ENCODE measurements around the gene DNALI1. TPM values are rescaled to one million over a fixed set of nuclear protein-coding genes. Genes with fewer than 3 reads are reported as not detected.

Gene DNALI1
- total and polyA plus RNA-seq, 2 of the 8 experiments (the other 6 are each of a cell fraction or from before 2014, with no cell fraction given) = 8.9 to 11.3 TPM

- peak; percentile 81 for TF ChIP-seq ASH2L (IDR thresholded peaks at IDR 0.05; ENCODE audit: low read length)
- TF ChIP-seq USF2 (IDR thresholded peaks at IDR 0.05; ENCODE audit: low read length) = peak; percentile 88
- no peak for TF ChIP-seq TAF7 (optimal IDR thresholded peaks at IDR 0.05; ENCODE audit: borderline replicate concordance, low read depth, low read length)
- peak; percentile 48 for TF ChIP-seq KDM5A (IDR thresholded peaks at IDR 0.05; ENCODE audit: low read length)
- TF ChIP-seq CREB1 (IDR thresholded peaks at IDR 0.05) = peak; percentile 92
- TF ChIP-seq E2F6 (IDR thresholded peaks at IDR 0.05) = peak; percentile 64
- no peak for TF ChIP-seq BACH1 (IDR thresholded peaks at IDR 0.05; ENCODE audit: low read length)
- no peak for TF ChIP-seq YY1 (IDR thresholded peaks at IDR 0.05; ENCODE audit: low read depth, low read length)
- TF ChIP-seq KDM4A (IDR thresholded peaks at IDR 0.05; ENCODE audit: low read depth, low read length, severe bottlenecking) = peak; percentile 81
- TF ChIP-seq SAP30 (IDR thresholded peaks at IDR 0.05; ENCODE audit: insufficient read depth, insufficient replicate concordance, low read length) = peak; percentile 78
- TF ChIP-seq NANOG (IDR thresholded peaks at IDR 0.05; ENCODE audit: insufficient read depth, low read depth, low read length, poor library complexity, severe bottlenecking) = no peak
- TF ChIP-seq CTBP2 (IDR thresholded peaks at IDR 0.05; ENCODE audit: borderline replicate concordance, insufficient read depth, insufficient read length, low read length) = no peak
- TF ChIP-seq EZH2 (IDR thresholded peaks at IDR 0.05; ENCODE audit: low read depth, low read length, severe bottlenecking) = no peak
- peak; percentile 8; the same call in 1 of the 2 replicates for TF ChIP-seq SP1 (IDR thresholded peaks at IDR 0.05; ENCODE audit: low read depth, low read length)
- peak; percentile 93 for TF ChIP-seq GABPA (IDR thresholded peaks at IDR 0.05; ENCODE audit: borderline replicate concordance, insufficient read depth, low read length)
- TF ChIP-seq SIN3A (conservative IDR thresholded peaks at IDR 0.05 in 1 of 2, IDR thresholded peaks at IDR 0.05 in 1 of 2; ENCODE audit: low read depth in 1 of 2, low read length in 2 of 2) = peak; percentile 89 to 92; a peak in 3 of 4 replicates
- no peak for TF ChIP-seq HDAC6 (IDR thresholded peaks at IDR 0.05; ENCODE audit: low read depth, low read length)
- TF ChIP-seq TAF1 (IDR thresholded peaks at IDR 0.05; ENCODE audit: low read depth, low read length) = peak; percentile 80
- peak; percentile 96 for TF ChIP-seq PHF8 (conservative IDR thresholded peaks at IDR 0.05; ENCODE audit: low read depth, low read length)
- no peak; the same call in 1 of the 2 replicates for TF ChIP-seq RBBP5 (IDR thresholded peaks at IDR 0.05; ENCODE audit: borderline replicate concordance, low read depth, low read length)
- no peak for TF ChIP-seq NRF1 (IDR thresholded peaks at IDR 0.05; ENCODE audit: low read depth, low read length)
- TF ChIP-seq MAFK (IDR thresholded peaks at IDR 0.05; ENCODE audit: low read depth, low read length) = no peak
These were observed 38.9 kb downstream of the DNALI1 start, which contains the start of gene GNL2 (continued) for GRCh38 chr1:37595440-37596181.
